ENCODE results near the gene RALBP1. TPM values are rescaled to one million over a fixed set of nuclear protein-coding genes. Genes with fewer than 3 reads are reported as not detected.

Gene RALBP1
- total RNA-seq, 1 experiment from 2014 or later = 70.0 TPM

DNA sequence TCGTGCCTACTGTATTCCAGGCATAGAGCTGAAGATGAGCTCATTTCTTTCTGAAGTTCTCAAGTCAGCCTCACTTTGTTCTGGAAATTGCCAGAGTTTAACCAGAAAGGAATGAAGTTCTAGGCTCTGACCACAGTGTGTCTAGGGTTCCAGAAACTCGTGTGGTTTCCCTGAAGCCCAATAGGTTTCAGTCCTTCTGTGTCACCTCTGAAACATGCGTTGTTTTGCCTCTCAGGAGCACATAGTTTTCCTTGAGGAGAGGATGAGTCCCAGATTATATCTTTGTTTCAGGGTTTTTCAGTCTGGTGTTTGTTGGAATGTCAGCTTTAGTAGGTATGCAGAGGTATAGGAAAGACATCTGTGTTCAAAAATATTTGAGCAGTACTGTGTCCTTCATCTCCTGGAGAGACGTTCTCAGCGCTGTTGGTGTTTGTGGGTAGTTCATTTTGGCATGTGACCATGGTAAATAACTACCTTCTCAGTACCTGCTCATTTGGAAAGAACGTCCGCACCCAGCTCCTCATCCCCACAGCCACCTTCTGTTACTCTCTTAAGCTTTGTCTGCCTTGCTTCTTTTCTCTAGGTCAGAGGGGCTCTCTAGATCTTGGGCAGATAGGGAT, 56.6 kb downstream of the RALBP1 start:
- no peak for ATAC-seq
- POLR2A ChIA-PET = no interaction called here
- Histone ChIP-seq H3K36me3 (ENCODE audit: control insufficient read depth, insufficient read depth, low read length) (peaks cover 6% of the 10 kb centered on the region), H3K4me1 (ENCODE audit: control insufficient read depth, insufficient read depth, low read length) (no peaks in the 10 kb centered on the region), H3K27me3 (ENCODE audit: control insufficient read depth, insufficient read depth, low read length) (no peaks in the 10 kb centered on the region), H3K27ac (ENCODE audit: low read length) (no peak overlapping the region), H3K4me3 (ENCODE audit: low read depth in 2 of 2, low read length in 2 of 2) (no peak overlapping the region), H3K9me3 (ENCODE audit: control insufficient read depth, insufficient read depth, low read depth, low read length) (peaks cover 7% of the 10 kb centered on the region; the same call in 1 of the 2 replicates)
- no peak for DNase-seq (ENCODE audit: low read depth, low spot score)
- in situ Hi-C loops (cut with HindIII; ENCODE audit: low pct_unique_long_range_greater_than_20kb, low sequenced_read_pairs) = no loop called here
- intact Hi-C loops (cut with micrococcal nuclease; ENCODE audit: unreplicated experiment) = no loop called here
- CTCF ChIA-PET = no interaction called here
- TF ChIP-seq POLR2AphosphoS5 (IDR thresholded peaks at IDR 0.05; ENCODE audit: low read depth, low read length) (no peak), TCF7L2 (IDR thresholded peaks at IDR 0.05; ENCODE audit: low read depth, low read length) (no peak), SIN3A (IDR thresholded peaks at IDR 0.05; ENCODE audit: borderline replicate concordance, insufficient read depth, low read depth, low read length) (no peak)
- TF ChIP-seq, protein P1, sequence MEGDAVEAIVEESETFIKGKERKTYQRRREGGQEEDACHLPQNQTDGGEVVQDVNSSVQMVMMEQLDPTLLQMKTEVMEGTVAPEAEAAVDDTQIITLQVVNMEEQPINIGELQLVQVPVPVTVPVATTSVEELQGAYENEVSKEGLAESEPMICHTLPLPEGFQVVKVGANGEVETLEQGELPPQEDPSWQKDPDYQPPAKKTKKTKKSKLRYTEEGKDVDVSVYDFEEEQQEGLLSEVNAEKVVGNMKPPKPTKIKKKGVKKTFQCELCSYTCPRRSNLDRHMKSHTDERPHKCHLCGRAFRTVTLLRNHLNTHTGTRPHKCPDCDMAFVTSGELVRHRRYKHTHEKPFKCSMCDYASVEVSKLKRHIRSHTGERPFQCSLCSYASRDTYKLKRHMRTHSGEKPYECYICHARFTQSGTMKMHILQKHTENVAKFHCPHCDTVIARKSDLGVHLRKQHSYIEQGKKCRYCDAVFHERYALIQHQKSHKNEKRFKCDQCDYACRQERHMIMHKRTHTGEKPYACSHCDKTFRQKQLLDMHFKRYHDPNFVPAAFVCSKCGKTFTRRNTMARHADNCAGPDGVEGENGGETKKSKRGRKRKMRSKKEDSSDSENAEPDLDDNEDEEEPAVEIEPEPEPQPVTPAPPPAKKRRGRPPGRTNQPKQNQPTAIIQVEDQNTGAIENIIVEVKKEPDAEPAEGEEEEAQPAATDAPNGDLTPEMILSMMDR (IDR thresholded peaks at IDR 0.05) = no peak
- TF ChIP-seq, protein P2, sequence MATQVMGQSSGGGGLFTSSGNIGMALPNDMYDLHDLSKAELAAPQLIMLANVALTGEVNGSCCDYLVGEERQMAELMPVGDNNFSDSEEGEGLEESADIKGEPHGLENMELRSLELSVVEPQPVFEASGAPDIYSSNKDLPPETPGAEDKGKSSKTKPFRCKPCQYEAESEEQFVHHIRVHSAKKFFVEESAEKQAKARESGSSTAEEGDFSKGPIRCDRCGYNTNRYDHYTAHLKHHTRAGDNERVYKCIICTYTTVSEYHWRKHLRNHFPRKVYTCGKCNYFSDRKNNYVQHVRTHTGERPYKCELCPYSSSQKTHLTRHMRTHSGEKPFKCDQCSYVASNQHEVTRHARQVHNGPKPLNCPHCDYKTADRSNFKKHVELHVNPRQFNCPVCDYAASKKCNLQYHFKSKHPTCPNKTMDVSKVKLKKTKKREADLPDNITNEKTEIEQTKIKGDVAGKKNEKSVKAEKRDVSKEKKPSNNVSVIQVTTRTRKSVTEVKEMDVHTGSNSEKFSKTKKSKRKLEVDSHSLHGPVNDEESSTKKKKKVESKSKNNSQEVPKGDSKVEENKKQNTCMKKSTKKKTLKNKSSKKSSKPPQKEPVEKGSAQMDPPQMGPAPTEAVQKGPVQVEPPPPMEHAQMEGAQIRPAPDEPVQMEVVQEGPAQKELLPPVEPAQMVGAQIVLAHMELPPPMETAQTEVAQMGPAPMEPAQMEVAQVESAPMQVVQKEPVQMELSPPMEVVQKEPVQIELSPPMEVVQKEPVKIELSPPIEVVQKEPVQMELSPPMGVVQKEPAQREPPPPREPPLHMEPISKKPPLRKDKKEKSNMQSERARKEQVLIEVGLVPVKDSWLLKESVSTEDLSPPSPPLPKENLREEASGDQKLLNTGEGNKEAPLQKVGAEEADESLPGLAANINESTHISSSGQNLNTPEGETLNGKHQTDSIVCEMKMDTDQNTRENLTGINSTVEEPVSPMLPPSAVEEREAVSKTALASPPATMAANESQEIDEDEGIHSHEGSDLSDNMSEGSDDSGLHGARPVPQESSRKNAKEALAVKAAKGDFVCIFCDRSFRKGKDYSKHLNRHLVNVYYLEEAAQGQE (IDR thresholded peaks at IDR 0.05; ENCODE audit: insufficient read depth in 1 of 2, low read depth in 2 of 2, low read length in 1 of 2) = no peak
- no TSS peak for BruUV-seq (replicated peaks)

DNA sequence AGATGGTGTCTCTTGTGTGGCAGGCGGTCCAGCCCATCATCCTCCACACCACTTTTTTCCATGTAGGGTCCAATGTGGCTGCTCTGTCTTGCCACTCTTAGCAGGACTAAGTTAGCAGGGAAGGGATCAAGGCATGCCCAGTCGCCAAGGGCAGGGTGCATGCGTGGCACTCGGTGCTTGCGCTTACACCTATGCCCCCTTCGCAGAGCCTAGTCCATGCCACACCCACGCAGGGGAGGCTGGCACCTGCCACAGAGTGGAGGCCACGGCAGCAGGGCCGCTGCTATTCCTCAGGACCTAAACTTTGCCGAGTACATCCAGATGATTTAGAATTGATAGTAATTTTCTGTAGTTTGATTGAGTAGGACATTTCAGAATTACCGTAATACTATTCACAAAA, 59.5 kb downstream of the RALBP1 start:
- in situ Hi-C loops (cut with HindIII; ENCODE audit: low pct_unique_long_range_greater_than_20kb, low sequenced_read_pairs) (no loop called here), intact Hi-C loops (cut with micrococcal nuclease; ENCODE audit: unreplicated experiment) (no loop called here)

More for the DNA sequence above, 59.5 kb downstream of the RALBP1 start:
- Histone ChIP-seq H3K4me3 (ENCODE audit: low read depth in 2 of 2, low read length in 2 of 2) (no peak overlapping the region), H3K9me3 (ENCODE audit: control insufficient read depth, insufficient read depth, low read depth, low read length) (no peaks in the 10 kb centered on the region), H3K27me3 (ENCODE audit: control insufficient read depth, insufficient read depth, low read length) (no peaks in the 10 kb centered on the region), H3K4me1 (ENCODE audit: control insufficient read depth, insufficient read depth, low read length) (no peaks in the 10 kb centered on the region), H3K27ac (ENCODE audit: low read length) (no peak overlapping the region), H3K36me3 (ENCODE audit: control insufficient read depth, insufficient read depth, low read length) (peaks cover 6% of the 10 kb centered on the region)
- BruUV-seq (replicated peaks) = no TSS peak
- ChIA-PET CTCF (no interaction called here), POLR2A (no interaction called here)
- TF ChIP-seq, protein P1 (IDR thresholded peaks at IDR 0.05) = no peak
- TF ChIP-seq, protein P2 (IDR thresholded peaks at IDR 0.05; ENCODE audit: insufficient read depth in 1 of 2, low read depth in 2 of 2, low read length in 1 of 2) = no peak
- TF ChIP-seq SIN3A (IDR thresholded peaks at IDR 0.05; ENCODE audit: borderline replicate concordance, insufficient read depth, low read depth, low read length) (no peak), POLR2AphosphoS5 (IDR thresholded peaks at IDR 0.05; ENCODE audit: low read depth, low read length) (no peak), TCF7L2 (IDR thresholded peaks at IDR 0.05; ENCODE audit: low read depth, low read length) (no peak)
- ATAC-seq (no peak), DNase-seq (ENCODE audit: low read depth, low spot score) (no peak)

Data from Panc1 (cell line).